Neuron (in vitro differentiated cells): ENCODE results near the gene TMEM87B.

Source experiments
- H2AFZ ChIP-seq: one replicate; pipeline ENCODE4 v1.6.1; 2013; ENCODE audit warnings: low read depth, mild to moderate bottlenecking, inconsistent platforms, low read length, moderate library complexity
- H3K27me3 ChIP-seq: one replicate; pipeline ENCODE4 v1.6.1; 2013; ENCODE audit warnings: low read length; ENCODE audit not compliant: insufficient read depth
- H3K36me3 ChIP-seq: one replicate; pipeline ENCODE4 v1.6.1; 2013; ENCODE audit warnings: low read length; ENCODE audit not compliant: insufficient read depth
- H3K4me1 ChIP-seq: one replicate; pipeline ENCODE4 v1.6.1; 2013; ENCODE audit warnings: low read length; ENCODE audit not compliant: insufficient read depth
- H3K4me3 ChIP-seq: 2 replicates; pipeline ENCODE4 v1.5.1; 2013; ENCODE audit warnings: mild to moderate bottlenecking, low read length, moderate library complexity
- H3K9me3 ChIP-seq: one replicate; pipeline ENCODE4 v1.6.1; 2013; ENCODE audit warnings: low read length

TMEM87B gene

GRCh38 chr2:112054847-112055729, at the start of gene TMEM87B:
TMEM87B (plus strand) TSS chr2:112055269; CDS start chr2:112055592, 323 bp downstream.
- Histone ChIP-seq H3K9me3 (no peaks in the 10 kb centered on the region), H2AFZ (peak within 1 kb of the TSS; percentile 89), H3K36me3 (no peaks in the 10 kb centered on the region), H3K4me3 (peak within 1 kb of the TSS; percentile 71), H3K4me1 (peaks cover 16% of the 10 kb centered on the region), H3K27me3 (no peaks in the 10 kb centered on the region)

- Histone ChIP-seq H3K4me3 (no peak overlapping the region), H3K36me3 (no peaks in the 10 kb centered on the region), H2AFZ (no peak overlapping the region), H3K9me3 (no peaks in the 10 kb centered on the region), H3K27me3 (no peaks in the 10 kb centered on the region), H3K4me1 (peaks cover 12% of the 10 kb centered on the region)
These were observed 49.5 kb upstream of the TMEM87B start for GRCh38 chr2:112005406-112006075.

GRCh38 chr2:112006076-112006410, 49.0 kb upstream of the TMEM87B start:
- Histone ChIP-seq H3K36me3 (no peaks in the 10 kb centered on the region), H3K27me3 (no peaks in the 10 kb centered on the region), H3K9me3 (no peaks in the 10 kb centered on the region), H3K4me3 (no peak overlapping the region), H2AFZ (no peak overlapping the region), H3K4me1 (peaks cover 7% of the 10 kb centered on the region)

GRCh38 chr2:112007493-112007892, 47.6 kb upstream of the TMEM87B start:
- Histone ChIP-seq H3K27me3 (no peaks in the 10 kb centered on the region), H3K9me3 (no peaks in the 10 kb centered on the region), H3K4me1 (no peaks in the 10 kb centered on the region), H2AFZ (no peak overlapping the region), H3K4me3 (no peak overlapping the region), H3K36me3 (no peaks in the 10 kb centered on the region)

- no peaks in the 10 kb centered on the region for H3K36me3 ChIP-seq
- no peaks in the 10 kb centered on the region for H3K27me3 ChIP-seq
- no peak overlapping the region for H2AFZ ChIP-seq
- no peaks in the 10 kb centered on the region for H3K4me1 ChIP-seq
- no peaks in the 10 kb centered on the region for H3K9me3 ChIP-seq
- H3K4me3 ChIP-seq = no peak overlapping the region
These were observed 46.1 kb upstream of the TMEM87B start for GRCh38 chr2:112008910-112009485.

- H3K4me3 ChIP-seq = no peak overlapping the region
- no peak overlapping the region for H2AFZ ChIP-seq
These were observed 44.3 kb upstream of the TMEM87B start for GRCh38 chr2:112010751-112011150.

GRCh38 chr2:112012556-112012955, 42.5 kb upstream of the TMEM87B start:
- Histone ChIP-seq H3K27me3 (no peaks in the 10 kb centered on the region), H2AFZ (no peak overlapping the region), H3K4me3 (no peak overlapping the region), H3K4me1 (no peaks in the 10 kb centered on the region), H3K36me3 (no peaks in the 10 kb centered on the region), H3K9me3 (no peaks in the 10 kb centered on the region)

More at GRCh38 chr2:112010751-112011150, 44.3 kb upstream of the TMEM87B start:
- H3K9me3 ChIP-seq = no peaks in the 10 kb centered on the region
- no peaks in the 10 kb centered on the region for H3K36me3 ChIP-seq
- H3K27me3 ChIP-seq = no peaks in the 10 kb centered on the region
- no peaks in the 10 kb centered on the region for H3K4me1 ChIP-seq

- Histone ChIP-seq H3K9me3 (no peaks in the 10 kb centered on the region), H2AFZ (no peak overlapping the region), H3K4me1 (peaks cover 3% of the 10 kb centered on the region), H3K27me3 (no peaks in the 10 kb centered on the region), H3K36me3 (no peaks in the 10 kb centered on the region), H3K4me3 (no peak overlapping the region)
These were observed 36.2 kb upstream of the TMEM87B start for GRCh38 chr2:112018846-112019245.

GRCh38 chr2:112019569-112019982, 35.5 kb upstream of the TMEM87B start:
- no peaks in the 10 kb centered on the region for H3K9me3 ChIP-seq
- no peak overlapping the region for H2AFZ ChIP-seq
- no peaks in the 10 kb centered on the region for H3K27me3 ChIP-seq
- H3K4me3 ChIP-seq = no peak overlapping the region
- H3K4me1 ChIP-seq = peaks cover 3% of the 10 kb centered on the region
- no peaks in the 10 kb centered on the region for H3K36me3 ChIP-seq

GRCh38 chr2:112020561-112020960, 34.5 kb upstream of the TMEM87B start:
- Histone ChIP-seq H3K36me3 (no peaks in the 10 kb centered on the region), H3K27me3 (no peaks in the 10 kb centered on the region), H3K9me3 (no peaks in the 10 kb centered on the region), H2AFZ (no peak overlapping the region), H3K4me3 (no peak overlapping the region), H3K4me1 (peaks cover 3% of the 10 kb centered on the region)

GRCh38 chr2:112021290-112021689, 33.8 kb upstream of the TMEM87B start:
- H3K9me3 ChIP-seq = no peaks in the 10 kb centered on the region
- H3K27me3 ChIP-seq = no peaks in the 10 kb centered on the region
- no peak overlapping the region for H2AFZ ChIP-seq
- H3K4me1 ChIP-seq = peaks cover 3% of the 10 kb centered on the region
- H3K4me3 ChIP-seq = no peak overlapping the region
- H3K36me3 ChIP-seq = no peaks in the 10 kb centered on the region

- H2AFZ ChIP-seq = no peak overlapping the region
These were observed 33.3 kb upstream of the TMEM87B start for GRCh38 chr2:112021781-112022231.

GRCh38 chr2:112023707-112024106, 31.4 kb upstream of the TMEM87B start:
- H2AFZ ChIP-seq = no peak overlapping the region
- no peaks in the 10 kb centered on the region for H3K9me3 ChIP-seq
- no peaks in the 10 kb centered on the region for H3K27me3 ChIP-seq
- no peak overlapping the region for H3K4me3 ChIP-seq
- peaks cover 3% of the 10 kb centered on the region for H3K4me1 ChIP-seq
- no peaks in the 10 kb centered on the region for H3K36me3 ChIP-seq

More at GRCh38 chr2:112021781-112022231, 33.3 kb upstream of the TMEM87B start:
- Histone ChIP-seq H3K27me3 (no peaks in the 10 kb centered on the region), H3K4me1 (peaks cover 3% of the 10 kb centered on the region), H3K9me3 (no peaks in the 10 kb centered on the region), H3K4me3 (no peak overlapping the region), H3K36me3 (no peaks in the 10 kb centered on the region)
